Islet precursor cell (in vitro differentiated cells): ENCODE results near the gene LAPTM5.
A peak's percentile ranks its signal among the peaks of the same experiment; 100 is the strongest.
"Not testable (repeated sequence)": the region's sequence is repeated elsewhere in the genome, so short reads cannot be mapped to it uniquely, and the experiment has no call there.

ENCODE experiments used
- DNase-seq: peaks from one replicate; pipeline ENCODE4 v3.0.0-alpha.2; 2018

Gene LAPTM5

GRCh38 chr1:30691480-30691879 lies 66.1 kb downstream of the LAPTM5 start:
- DNase-seq = no peak

DNA sequence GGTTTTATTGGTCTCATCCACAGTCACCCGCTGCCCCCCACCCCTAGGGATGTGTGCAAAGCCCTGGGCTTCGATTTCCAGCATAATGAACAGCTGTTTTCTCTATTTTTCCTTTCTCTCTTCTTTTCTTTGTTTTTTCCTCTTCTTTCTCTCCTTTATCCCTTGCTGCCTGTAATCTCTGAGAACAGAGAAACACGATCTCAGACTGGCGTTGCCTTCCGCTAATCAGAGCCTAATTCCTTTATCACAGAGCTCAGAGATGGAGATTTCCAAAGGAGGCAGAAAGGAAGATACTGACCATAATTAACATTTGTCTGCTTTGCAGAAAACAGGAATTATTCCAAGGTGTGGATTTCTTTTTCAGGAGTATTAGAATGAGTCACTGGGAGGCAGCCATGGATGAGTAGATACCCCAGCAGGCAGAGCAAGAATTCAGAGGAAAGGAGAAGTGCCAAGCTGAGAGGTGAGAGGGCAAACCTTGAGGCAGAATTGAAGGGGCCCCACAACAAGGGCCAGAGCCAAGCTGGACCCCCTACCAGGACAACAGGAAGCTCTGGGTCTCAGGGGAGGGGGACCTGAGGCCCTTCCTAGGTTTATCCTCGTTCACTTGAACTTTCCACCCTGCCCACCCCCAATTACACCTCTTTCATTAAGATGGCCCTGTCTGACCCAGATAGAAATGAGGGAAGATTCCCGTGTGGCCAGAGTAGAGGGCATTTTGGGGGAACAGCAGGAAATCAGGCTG lies 67.5 kb downstream of the LAPTM5 start:
- DNase-seq = no peak

DNA sequence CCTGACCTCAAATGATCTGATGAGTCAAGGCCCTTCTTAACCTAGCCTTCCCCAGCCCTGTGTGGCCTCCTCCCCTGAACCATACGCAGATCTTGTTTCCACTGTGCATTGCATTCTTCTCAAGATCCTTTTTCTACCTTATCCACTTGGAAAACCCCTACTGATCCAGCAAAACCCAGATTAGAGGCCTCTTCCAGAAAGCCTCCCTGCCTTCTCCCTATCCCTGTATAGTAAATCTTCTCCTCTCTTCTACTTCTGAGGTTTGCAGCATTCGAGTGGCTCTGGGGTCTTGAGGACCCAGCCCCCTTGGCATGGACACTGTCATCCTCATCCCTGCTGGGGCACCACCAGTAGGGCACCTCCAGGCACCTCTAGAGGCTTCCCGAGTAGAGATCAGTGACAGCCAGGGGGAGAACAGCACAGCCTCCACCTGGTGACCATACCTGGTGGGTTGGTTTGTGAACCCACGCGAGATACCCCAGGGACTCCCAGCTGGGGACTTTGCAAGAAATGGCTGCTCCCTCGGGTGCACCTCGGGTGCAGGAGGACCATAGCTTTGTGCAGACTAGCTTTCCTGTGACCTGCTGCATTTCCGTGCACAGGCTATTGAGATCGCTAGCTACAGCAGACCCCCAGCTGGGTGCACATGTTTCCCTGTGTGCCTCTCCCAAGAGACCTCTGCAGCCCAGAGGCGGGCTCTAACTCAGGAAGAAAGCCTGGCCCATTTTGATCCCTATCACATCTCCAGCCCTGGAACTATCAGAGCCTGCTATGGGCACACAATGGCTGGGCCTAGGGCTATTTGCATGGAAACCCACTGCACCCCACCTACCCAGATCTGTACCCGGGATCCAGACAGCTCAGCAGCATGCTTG lies 68.4 kb downstream of the LAPTM5 start:
- no peak for DNase-seq

- not testable (repeated sequence) for DNase-seq
These were observed 69.1 kb downstream of the LAPTM5 start for GRCh38 chr1:30688516-30688915.

DNA sequence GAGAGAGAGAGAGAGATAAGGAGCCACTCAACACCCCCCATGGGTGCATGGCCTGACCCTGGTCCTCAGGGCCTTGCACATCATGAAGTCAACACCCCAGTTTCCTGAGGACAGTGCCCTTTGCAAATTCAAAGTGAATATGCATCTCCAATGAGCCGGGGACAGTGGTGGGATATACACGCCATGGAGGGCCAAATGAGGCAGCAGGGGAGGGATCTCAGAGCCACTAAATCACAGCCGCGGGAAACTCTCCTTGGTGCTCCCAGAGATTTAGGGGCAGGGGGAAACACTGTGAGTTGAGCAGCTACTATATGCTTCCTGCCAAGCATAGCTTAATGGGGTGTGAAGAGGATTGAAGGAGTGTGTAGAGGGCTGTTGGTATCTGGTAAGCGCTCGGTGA lies 69.7 kb downstream of the LAPTM5 start:
- no peak for DNase-seq

GRCh38 chr1:30686236-30686935 lies 71.2 kb downstream of the LAPTM5 start:
- no peak for DNase-seq

DNA sequence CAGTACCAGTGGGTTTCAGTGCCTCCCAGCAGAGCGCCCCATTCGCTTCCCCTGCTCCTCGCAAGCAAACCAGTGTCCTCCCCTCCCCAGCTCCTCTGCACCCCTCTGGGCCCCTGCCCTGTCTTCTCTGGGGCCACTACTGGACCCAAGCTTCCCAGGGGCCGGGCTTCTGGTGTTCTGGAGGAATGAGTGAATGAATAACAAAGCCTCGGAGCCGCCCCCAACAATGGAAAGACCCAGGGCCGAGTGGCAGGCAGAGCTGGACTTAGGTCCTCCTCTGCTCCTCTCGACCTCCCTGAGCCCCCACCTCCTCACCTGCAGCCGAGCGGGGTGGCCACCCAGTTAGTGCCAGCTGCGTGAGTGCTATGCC lies 71.8 kb downstream of the LAPTM5 start:
- no peak for DNase-seq

- peak; percentile 99 for DNase-seq
These were observed 72.4 kb downstream of the LAPTM5 start for GRCh38 chr1:30684881-30685795.

DNA sequence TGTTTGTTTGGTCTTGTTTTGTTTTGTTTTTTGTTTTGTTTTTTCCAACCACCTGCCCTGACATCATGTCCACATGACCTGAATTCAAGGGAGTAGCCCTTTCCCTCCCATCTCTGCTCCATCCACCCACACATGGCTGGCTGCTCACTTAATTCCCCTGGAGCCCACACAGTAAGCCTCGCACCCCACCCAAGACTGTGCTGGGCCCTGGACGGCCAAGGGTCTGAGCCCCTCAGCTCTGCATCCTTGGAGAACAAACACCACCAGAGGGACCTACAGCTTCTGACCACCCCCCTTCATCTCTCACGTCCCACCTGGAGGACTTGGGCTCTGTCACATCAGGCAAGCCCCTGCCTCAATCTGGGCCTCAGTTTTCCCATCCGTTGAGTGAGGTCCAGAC lies 73.3 kb downstream of the LAPTM5 start:
- DNase-seq = no peak

DNA sequence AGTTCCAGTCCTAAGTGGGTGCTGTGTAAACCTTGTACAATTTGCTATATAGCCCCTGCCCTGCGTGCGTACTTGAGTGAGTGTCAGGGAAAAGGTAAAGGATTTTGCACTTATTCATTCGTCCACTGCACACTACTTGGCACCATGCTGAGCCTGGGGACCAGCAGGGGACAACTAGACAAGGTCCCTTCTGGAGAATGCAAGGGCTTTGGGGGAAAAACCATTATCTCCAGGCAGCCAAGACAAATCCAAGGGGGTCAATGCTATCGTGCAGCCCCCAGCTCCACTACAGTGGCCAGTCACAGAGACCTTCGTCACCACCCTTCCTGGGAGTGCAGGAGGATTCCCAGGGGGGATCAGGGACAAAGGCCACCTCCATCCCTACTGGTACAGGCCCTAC lies 73.9 kb downstream of the LAPTM5 start:
- no peak for DNase-seq
